Stimulated activated CD4-positive, alpha-beta T cell treated with anti-CD3 and anti-CD28 coated beads, Interleukin-12 subunit alpha, Interleukin-12 subunit beta, amount 100 ng/mL, for 48 hours (primary cell): Measurements from ENCODE around the gene NEK9.

Source experiments
- DNase-seq, 3 donors: peaks; one replicate each; pipeline ENCODE4 v3.0.0-alpha.2; 2020; ENCODE audit warnings: low read depth in 2 of 3, low spot score in 1 of 3

Gene NEK9

GRCh38 chr14:75109877-75110276 lies 17.0 kb downstream of the NEK9 start:
- DNase-seq = no peak

- DNase-seq = no peak
Measured at GRCh38 chr14:75107186-75107585, 19.7 kb downstream of the NEK9 start.

- DNase-seq = no peak
Measured at GRCh38 chr14:75101491-75101890, 25.4 kb downstream of the NEK9 start.

GRCh38 chr14:75098682-75099081 lies 28.2 kb downstream of the NEK9 start:
- DNase-seq = no peak

GRCh38 chr14:75098212-75098611 lies 28.6 kb downstream of the NEK9 start:
- DNase-seq = no peak

- DNase-seq = no peak
Measured at GRCh38 chr14:75096959-75097358, 29.9 kb downstream of the NEK9 start.

GRCh38 chr14:75095690-75096089 lies 31.2 kb downstream of the NEK9 start:
- no peak for DNase-seq

- DNase-seq = no peak
Measured at GRCh38 chr14:75094896-75095295, 32.0 kb downstream of the NEK9 start.

- no peak for DNase-seq
Measured at GRCh38 chr14:75092698-75093097, 34.1 kb downstream of the NEK9 start.

GRCh38 chr14:75091251-75091650 lies 35.6 kb downstream of the NEK9 start:
- DNase-seq = no peak

- DNase-seq = no peak
Measured at GRCh38 chr14:75090353-75090752, 36.5 kb downstream of the NEK9 start.

- peak in 2 of 3 donors; percentile 11 to 51 for DNase-seq
Measured at GRCh38 chr14:75088566-75089373, 38.1 kb downstream of the NEK9 start.

GRCh38 chr14:75088153-75088552 lies 38.7 kb downstream of the NEK9 start:
- DNase-seq = no peak

- no peak for DNase-seq
Measured at GRCh38 chr14:75084513-75084912, 42.3 kb downstream of the NEK9 start.

- no peak for DNase-seq
Measured at GRCh38 chr14:75083271-75083670, 43.6 kb downstream of the NEK9 start.

GRCh38 chr14:75081660-75082229 lies 45.1 kb downstream of the NEK9 start:
- DNase-seq = no peak

- DNase-seq = no peak
Measured at GRCh38 chr14:75079521-75079920, 47.3 kb downstream of the NEK9 start.

- DNase-seq = no peak
Measured at GRCh38 chr14:75077794-75078193, 49.1 kb downstream of the NEK9 start.

GRCh38 chr14:75070383-75070782 lies 56.5 kb downstream of the NEK9 start:
- DNase-seq = no peak

- DNase-seq = no peak
Measured at GRCh38 chr14:75069811-75070145, 57.1 kb downstream of the NEK9 start.

GRCh38 chr14:75069121-75069810 lies 57.6 kb downstream of the NEK9 start, which contains the start of gene ZC2HC1C:
Gene ZC2HC1C (plus strand): TSS chr14:75069641. CDS start chr14:75070574, 933 bp downstream.
- peak; percentile 45 to 76 (median 58) for DNase-seq
